IPS-NIHi11 (cell line): ENCODE data around the gene ADARB2.

Experiments
- DNase-seq: peaks from one replicate; pipeline ENCODE4 v3.0.0; 2012; ENCODE audit warnings: mixed read lengths, low spot score

Gene ADARB2

DNA sequence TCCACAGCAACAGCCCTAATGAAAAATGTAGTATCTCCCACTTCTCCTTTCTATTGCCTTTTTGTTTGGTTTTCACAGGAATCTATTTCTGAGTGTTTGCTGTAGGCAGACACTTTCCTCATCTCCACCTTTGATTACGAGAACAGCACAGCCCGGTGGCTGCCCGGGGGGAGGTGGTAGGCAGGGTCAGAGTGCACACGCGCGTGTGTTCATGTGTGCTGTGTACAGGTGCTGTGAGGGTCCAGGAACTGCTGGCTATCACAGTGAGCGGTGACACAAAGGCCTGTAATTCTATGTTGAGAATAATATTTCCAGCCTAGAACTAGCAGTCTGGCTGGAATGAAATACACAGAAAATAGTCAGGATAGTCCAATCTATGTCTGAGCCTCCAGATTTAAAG, 212.8 kb downstream of the ADARB2 start:
- DNase-seq: no peak

DNA sequence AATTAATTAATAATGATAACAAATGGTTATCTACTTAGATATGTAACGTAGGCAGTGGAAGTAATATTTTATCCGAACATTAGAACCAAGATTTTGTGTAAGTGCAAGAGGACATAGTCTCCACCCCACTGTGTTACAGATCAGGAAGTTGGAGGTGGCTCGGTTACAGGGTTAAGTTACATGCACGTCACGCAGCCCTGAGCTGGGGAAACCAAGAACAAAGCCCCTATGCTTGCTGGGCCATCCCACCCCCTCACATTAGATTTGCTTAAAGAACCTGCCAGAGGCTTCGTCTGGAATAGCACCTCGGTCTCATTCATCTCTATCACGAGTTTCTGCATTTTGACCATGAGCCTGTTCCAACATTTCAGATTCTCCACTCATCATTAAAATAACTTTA, 214.1 kb downstream of the ADARB2 start:
- DNase-seq: peak; percentile 37

DNA sequence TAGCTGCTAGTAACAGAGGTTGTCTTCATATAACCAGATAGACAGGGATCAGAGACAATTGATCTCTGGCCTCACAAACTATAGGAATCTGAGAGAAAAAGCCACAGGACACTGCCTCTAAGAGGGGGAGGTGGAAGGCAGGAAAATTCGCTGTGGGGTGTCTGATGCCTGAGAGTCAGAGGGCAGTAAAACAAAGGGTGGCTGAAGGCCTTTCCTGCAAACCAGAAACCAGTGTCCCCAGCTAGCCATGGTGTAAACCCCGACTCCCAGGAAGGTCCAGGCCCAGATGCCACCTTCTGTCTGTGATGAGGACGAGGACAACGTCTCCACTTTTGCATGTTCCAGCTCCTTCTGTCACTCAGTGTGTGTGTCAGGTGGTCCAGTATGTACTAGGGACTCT, 215.1 kb downstream of the ADARB2 start:
- no peak for DNase-seq

DNA sequence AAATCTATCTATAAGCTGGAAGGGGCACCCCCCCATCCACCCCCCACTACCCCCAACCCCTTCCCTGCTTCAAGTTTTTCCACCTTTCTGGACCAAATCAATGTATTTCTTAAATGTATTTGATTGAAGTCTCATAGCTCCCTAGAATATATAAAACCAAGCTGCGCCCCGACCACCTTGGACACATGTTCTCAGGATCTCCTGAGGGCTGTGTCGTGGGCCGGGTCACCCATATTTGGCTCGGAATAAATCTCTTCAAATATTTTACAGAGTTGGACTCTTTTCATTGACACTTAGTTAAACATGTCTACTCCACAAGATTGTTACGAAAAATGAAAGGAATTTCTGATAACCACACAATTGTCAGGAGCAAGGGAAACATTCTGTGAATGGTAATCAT, 215.6 kb downstream of the ADARB2 start:
- DNase-seq: no peak

DNA sequence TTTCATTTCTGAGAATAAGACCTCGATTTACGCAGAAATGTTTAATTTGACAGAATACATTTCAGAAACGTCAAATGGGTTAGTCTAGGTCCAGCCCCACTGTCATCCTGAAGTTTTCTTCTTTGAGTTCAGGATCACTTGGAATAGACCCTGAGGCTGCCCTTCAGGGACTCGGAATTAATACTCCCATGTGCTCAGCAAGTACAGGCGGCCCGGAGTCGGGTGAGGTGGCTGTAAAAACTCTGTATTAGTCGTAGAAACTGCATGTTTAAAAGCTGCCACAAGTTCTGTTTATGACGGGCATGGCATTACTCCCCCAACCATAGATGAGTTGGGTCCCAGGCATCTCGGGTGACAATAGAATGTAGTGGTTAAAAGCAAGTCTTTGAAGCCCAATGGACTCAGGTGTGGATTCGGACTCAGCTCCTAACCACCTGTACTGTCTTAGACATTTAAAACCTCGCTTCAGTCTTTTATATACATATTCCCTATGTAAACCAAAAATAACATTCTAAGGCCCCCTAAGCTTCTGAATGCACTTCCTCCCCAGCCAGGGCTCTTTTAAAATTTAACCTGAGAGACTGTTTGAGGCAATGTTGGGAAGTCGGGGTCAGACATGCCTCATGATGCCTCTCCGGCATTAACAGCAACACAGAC, 216.3 kb downstream of the ADARB2 start:
- no peak for DNase-seq

DNA sequence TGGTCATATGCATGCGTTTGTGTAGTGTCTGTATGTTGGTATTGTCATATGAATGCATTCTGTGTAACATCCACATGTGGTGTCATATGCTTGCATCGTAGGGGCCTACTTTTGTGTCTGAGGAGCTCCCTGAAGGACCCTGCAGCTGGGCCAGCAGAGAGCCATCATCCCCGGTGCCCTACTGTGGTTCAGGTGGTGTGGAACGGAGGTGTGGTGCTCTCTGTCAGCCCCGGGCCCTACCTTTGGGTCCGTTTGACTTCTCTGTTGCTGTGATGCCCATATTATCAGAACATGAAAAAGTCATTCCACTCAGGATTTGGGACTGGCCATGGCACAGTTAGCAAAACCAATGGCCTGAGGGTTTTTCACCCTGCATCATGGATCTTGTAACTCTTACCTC, 217.9 kb downstream of the ADARB2 start:
- no peak for DNase-seq

DNA sequence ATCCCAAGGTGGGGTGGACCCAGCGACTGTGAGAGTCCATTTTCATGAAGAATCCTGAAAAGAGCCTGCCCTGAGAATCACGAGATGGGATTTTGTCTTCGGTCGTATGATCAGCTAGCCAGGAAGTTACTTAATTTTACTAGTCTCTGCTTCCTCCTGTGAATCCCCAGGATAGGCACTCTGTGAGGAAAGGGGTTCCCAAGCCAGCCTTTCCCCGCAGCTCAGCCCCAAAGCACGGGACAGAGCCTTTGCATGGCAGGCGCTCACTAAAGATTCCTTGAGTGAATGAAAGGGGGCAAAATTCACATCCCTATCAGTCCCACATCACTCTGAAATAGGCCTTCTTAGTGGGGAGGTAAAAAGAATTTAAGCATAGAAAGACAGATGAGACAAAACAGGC, 219.6 kb downstream of the ADARB2 start:
- no peak for DNase-seq

DNA sequence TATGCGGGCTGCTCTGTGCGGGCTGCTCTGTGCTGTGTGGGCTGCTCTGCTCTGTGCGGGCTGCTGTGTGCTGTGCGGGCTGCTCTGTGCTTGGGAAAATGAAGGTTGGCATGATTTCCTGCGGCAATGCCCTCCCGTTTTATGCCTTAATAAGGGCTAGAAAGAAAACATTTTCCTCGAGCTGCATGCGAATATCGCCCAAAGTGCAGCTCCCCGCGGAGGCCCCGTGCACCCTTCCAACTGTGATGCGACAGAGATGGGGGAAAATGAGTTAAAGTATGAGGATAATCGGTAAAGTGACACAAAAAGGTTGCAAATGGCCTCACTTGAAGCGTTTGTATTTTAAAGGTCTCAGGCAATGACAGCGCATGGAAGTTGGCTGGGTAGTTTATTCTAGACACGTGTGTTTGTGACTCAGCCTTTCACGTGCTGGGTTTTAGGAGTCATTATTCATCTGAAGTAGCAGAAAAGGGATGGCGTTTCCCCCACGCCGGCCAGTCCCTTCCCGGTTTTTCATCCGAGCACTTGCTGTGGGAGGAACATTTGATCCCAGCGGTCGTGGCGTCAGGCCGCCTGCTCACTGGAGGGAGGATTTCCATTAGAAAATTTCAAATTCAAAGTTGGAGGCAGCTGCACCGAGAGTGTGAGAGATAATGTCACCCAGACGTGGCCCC, 220.7 kb downstream of the ADARB2 start:
- DNase-seq: no peak

DNA sequence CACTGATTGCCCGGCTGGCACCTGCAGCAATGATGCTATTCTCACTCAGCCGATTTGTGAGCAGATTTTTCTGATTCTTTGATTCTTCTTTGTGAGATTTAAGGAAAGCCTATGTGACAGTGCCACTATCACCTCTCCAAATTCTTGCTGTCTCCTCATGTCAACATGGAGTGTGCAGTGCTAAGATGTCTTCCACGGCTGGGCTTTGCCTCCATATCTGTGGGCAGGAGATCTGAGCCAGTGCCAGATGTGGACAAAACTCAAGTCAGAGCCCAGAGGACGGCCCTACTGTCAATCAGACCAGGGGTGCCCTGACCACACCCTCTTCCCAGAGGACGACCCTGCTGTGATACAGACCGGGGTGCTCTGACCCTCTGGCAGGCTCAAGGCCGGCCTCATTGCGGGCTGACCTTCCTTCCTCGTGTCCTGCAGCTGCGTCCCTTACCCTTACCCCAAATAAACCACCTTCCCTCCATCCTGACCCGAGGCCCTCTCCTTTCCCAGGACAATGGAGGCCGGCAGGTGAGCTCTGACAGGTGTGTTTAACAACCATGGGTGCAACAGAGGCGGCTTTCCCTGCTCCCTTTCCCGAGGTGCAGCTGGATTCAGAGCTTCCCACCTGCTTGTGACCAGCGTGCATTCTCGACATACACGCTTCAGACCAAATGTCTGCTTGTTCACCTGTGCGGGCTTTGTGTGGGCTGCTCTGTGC, 221.4 kb downstream of the ADARB2 start:
- DNase-seq: no peak

DNA sequence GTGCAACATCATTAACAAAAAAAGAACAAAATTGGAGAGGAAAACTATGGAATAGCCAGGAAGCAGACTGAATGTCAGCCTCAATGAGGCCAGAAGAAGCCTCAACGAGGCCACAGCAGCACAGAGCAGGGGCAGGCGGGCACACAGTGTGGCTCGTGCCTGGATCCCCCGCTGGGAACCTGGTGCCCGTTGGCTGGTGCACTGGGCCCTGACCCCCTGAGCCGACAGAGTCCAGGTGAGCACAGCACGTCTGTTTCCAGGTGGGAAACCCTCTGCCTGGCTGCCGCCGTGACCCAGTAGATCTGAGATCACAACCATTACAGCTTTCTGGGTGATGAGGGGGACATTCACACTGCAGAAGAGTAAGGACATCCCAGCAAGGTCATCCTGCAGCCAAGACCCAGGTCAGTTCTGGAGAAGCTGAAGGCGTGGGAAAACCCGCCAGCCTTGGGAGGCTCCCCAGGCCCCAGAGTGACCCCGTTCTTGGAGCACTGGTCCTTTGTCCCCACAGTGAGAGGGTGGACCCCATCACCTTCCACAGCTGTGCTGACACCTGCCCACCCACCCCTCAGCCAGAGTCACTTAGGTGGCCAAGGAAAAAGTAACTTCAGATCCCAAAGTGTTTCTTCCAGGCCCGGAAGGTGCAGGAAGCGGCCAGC, 222.1 kb downstream of the ADARB2 start:
- DNase-seq: no peak

DNA sequence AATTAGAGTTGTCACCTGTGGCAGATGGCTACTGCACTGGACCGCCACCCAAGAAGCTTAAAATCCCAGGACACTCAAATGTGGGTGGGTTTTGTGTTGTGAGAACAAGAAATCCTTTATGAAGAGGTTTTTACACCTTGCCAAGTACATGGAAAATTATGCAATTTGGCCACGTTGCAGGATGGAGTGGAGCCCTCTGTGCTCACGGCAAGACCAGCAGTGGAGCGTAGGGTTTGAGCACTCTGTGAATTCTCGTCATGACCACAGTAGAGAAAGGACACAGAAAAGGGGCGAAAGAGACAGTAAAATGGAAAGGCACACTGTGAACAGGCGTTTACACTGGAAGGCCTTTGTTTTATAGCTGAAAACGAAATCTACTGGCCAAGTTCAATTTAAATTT, 222.6 kb downstream of the ADARB2 start:
- DNase-seq: no peak

DNA sequence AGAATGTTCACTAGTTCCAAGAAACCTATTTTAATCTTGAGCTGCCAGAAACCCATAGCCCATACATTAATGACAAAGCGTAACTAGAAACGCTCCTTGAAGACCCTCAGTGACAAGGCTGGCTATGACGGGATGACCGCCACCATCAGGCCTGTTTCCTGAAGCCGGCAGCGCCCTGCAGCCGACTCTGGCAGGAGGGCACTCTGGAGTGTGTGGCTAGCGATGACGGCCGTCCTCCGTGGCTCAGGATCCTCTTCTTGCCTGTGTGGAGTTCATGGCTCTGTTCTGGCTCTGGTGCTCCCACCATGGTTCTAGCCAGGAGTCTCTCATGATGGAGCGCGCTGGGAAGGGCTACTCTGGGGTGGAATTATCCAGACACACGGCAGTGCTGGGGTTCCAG, 224.1 kb downstream of the ADARB2 start:
- no peak for DNase-seq

DNA sequence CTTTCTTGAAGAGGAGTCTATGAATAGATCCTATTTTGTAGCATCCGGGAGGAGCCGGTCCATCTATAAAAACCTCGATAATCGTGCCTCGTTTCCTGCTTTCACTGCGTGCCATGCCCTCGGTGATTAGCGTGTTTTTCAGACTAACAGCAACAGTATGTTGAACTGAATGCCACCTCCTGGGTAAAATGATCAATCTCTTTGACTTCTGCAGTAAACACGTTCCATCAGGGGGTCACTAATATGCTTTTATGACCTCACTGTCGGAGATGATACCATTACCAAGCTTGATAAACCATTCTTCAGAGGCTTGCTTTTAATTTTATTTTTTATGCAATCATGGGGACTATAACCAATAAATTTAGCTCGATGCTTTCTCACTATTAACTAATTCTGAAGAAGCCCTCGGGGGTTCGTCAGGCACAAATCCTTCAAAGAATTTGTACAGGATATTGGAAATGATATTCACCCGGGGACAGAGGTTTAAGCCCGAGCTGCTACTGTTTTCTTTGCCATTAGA, 228.3 kb downstream of the ADARB2 start:
- no peak for DNase-seq

DNA sequence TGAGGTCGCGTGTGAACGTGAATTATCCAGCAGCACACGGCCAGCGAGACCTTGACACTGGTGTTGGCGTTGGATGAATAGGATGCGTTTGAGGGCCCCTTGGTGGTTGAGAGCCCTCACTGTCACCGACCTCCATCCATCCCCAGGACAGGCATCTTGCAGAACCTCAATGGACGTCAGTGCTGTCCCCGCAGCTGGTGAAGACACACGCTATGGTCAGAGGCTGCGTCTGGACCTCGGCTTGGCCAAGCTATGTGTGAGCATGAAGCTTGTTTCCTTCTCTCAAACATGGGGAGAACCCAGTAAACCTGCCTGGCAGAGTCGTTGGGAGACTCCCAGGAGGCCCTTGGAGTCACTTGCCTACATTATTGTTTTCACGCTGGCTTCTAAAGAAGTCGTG, 229.2 kb downstream of the ADARB2 start:
- DNase-seq: no peak

DNA sequence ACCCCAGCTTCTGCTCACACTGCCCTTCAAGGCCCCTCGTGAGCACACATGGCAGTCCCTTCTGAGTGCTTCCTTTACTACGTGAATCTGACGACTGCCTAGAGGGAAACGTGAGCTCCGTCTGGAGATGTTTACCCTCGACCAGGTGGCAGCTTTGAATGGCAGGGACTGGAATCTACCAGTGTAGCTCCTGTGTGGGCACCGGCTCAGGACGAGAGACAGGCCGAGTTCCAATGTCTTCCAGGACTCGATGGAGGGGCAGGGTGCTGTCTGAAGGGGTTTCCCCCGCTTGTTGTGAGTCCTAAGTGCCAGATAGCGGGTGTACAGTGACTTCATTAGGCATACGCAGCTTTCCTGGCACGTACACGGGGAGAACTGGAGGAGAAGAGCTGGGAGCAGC, 229.9 kb downstream of the ADARB2 start:
- no peak for DNase-seq

DNA sequence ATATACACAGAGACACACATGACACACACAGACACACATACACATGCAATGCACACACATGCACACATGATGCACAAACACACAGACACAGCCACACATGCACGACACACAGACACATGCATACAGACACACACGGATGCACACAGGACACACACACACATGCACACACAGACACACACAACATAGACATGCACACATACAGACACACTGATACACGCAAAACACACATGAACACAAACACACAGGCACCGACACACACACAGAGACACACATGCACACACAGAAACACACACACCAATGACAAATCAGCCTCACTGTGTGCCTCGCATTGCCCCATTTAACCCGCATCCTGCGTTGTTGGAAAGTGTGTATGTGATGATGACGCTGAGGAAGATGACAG, 232.4 kb downstream of the ADARB2 start:
- DNase-seq: no peak

DNA sequence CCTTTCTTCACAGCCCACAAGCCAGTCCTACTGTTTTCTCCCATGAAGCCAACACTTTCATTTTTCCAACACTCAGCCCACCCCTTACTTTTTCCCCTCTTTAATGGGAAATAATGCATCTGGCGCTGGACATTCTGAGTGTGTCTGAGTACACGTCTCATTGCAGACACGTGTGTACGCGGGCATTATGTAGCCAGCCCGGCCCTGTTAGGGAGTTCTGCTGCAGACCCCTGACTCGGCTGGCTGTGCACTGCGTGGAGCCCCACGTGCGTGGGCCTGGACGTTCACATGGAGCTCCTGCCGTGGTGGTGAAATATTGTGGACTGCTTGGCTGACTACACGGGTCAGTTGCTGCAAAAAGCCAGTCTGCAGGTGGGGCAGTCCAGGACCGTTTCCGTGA, 233.0 kb downstream of the ADARB2 start:
- DNase-seq: no peak

DNA sequence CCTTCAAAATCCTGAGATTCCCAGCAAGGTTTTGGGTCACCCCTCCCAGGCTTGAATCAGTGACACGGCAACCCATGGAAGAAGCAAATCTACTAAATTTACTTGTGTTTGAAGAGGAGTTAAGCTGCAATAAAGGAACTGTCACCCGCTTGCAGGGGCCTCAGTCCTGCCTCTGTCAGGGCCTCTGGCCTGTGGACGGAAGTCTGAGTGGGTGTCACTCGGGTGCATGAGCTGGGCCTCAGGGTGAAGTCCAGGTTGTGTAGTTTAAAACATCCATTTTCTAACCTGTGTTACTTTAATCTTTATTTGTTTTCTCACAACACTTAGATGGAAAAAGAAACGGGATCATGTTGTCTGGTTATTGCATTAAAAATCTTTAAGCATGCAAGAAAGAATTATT, 234.9 kb downstream of the ADARB2 start:
- DNase-seq: no peak

DNA sequence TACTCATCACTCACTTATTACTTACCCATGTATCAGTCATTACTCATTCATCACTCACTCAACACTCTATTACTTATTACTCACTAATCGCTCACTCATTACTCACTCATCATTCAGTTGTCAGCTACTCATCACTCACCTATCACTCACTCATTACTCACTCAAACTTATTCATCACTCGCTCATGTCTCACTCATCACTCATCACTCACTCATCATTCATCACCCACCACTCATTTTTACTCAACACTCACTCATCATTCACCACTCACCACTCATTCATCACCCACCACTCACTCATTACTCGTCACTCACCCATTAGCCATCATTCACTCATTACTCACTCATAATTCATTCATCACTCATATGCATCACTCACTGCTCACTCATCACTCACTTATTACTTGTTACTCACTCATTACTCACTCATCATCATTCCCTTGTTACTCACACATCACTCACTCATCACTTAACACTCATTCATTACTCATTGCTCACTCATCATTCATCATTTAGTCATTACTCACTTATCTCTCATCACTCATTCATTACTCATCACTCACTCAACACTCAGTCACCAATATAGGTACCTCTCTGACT, 237.9 kb downstream of the ADARB2 start:
- DNase-seq: no peak

DNA sequence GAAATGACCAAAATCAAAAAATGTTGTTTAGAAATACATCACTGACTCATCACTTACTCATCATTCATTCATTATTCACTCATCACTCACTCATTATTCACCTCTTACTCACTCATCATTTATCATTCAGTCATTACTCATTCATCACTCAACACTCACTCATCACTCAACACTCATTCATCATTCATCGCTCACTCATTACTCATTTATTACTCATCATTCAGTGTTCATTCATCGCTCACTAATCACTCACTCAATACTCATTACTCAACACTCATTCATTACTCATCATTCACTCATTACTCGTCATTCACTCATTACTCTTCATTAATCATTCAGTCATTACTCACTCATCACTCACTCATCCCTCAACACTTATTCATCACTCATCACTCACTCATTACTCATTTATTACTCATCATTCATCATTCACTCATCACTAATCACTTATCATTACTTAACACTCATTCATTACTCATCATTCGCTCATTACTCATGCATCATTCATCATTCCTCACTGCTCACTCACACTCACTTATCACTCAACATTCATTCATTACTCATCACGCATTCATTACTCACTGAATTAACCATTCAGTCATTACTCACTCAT, 238.5 kb downstream of the ADARB2 start:
- no peak for DNase-seq

DNA sequence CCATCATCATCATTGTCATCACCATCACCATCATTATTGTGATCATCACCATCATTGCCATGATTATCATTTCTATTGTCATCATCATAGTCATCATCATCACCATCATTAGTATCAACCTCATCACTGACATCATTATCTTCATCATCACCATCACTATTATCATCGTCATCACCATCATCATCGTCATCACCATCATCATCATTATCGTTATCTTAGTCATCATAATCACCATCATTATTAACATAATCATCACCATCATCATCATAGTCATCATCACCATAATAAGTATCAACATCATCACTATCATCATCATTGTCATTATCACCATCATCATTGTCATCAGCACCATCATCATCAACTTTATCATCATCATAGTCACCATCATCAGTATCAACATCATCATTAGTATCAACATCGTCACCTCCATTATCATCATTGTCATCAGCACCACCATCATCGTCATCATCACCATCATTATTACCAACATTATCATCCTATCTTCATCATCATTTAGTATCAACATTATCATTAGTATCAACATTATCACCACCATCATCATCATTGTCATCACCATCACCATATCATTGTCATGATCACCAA, 241.3 kb downstream of the ADARB2 start:
- DNase-seq: no peak

DNA sequence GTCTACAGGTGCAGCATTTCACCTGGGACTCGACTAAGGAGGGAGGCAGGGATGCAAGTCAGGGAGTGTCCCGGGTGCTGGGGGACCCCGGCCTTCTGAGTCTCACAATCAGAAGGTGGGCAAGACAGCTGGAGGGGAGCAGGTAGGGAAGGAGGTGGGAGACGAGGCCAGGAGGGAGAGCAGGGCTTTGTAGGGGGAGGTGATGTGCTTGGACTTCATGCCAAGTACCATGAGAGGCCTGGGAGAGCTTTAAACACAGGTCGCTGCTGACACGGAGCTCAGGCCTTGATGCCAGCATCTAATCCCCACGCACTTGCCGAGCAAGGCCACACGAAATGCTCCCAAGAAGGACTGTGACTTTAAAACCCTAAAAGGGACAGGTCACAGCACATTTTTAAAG, 244.7 kb downstream of the ADARB2 start:
- no peak for DNase-seq
